Measurements from ENCODE around the gene MAPK1.
A peak's percentile ranks its signal among the peaks of the same experiment; 100 is the strongest.
"Not testable (repeated sequence)": the region's sequence is repeated elsewhere in the genome, so short reads cannot be mapped to it uniquely, and the experiment has no call there.

Gene MAPK1

DNA sequence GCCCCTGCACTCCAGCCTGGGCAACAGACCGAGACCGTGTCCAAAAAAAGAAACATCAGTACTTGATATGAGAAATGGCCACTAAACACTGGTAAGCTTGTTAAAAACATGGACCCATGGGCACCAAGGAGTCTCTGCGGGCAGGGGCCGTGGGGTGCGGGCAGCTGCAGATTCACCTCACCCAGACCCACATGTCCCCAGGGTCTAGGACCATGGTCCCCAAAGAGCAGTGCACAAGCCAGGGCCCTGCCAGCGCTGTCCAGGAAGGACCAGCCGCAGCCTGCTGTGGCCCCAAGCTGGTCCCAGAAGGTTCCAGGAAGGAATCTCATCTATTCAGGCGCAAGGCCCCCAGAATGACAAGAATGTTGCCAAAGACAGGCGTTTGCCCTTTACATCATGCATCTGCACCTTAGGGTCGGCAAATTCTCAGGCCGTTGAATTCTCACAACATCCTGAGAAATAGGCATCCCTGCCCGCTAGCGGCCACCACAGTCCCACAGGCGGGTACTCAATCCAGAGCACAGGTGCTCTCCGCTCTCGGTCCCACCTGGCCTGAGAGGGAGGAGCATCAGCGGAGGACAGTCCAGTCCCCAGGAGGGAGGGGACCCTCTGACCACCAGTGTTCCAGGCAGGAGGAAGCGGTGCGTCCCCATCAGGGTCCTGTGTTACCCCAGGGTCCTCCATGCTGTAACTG is 141.3 kb downstream of the MAPK1 start:
- DNase-seq (ENCODE audit: low read depth): no peak

DNA sequence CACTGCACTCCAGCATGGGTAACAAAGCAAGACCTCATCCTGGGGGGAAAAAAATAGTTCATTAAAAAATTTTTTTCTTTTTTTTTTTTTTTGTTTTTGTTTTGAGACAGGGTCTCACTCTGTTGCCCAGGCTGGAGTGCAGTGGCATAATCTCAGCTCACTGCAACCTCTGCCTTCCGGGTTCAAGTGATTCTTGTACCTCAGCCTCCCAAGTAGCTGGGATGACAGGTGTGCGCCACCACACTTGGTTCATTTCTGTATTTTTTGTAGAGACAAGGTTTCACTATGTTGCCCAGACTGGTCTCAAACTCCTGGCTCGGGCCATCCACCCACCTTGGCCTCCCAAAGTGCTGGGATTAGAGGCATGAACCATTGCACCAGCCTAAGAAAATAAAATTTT is 142.9 kb downstream of the MAPK1 start:
- not testable (repeated sequence) for DNase-seq (ENCODE audit: low read depth)

DNA sequence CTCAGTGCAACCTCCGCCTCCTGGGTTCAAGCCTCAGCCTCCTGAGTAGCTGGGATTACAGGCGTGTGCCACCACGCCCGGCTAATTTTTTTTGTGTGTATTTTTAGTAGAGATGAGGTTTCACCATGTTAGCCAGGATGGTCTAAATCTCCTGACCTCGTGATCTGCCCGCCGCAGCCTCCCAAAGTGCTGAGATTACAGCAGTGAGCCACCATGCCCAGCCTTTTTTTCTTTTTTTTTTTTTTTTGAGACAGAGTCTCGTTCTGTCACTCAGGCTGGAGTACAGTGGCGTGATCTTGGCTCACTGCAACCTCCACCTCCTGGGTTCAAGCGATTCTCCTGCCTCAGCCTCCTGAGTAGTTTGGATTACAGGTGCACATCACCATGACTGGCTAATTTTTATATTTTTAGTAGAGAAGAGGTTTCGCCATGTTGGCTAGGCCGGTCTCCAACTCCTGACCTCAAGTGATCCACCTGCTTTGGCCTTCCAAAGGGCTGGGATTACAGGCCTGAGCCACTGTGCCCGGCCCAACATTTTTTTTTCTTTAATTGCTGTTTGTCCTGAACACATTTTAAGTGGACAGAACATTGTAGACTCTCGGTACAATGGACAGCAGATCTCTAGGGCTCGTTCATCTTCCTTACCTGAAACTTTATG is 146.1 kb downstream of the MAPK1 start:
- DNase-seq (ENCODE audit: low read depth): not testable (repeated sequence)

DNA sequence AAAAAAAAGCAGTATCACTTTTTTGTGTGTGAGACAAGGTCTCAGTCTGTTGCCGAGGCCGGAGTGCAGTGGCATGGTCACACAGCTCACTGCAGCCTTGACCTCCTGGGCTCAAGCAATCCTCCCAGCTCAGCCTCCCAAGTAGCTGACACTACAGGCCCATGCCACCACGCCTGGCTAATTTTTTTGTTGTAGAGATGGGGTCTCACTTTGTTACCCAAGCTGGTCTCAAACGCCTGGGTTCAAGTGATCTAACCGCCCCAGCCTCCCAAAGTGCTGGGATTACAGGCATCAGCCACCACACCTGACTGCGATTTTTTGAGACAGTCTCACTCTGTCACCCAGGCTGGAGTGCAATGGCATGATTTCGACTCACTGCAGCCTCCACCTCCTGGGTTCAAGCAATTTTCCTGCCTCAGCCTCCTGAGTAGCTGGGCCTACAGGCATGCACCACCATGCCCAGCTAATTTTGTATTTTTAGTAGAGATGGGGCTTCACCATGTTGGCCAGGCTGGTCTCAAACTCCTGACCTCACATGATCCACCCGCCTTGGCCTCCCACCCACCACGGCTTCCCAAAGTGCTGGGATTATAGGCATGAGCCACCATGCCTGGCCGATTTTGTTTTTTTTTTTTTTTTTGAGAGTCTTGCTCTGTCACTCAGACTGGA is 147.1 kb downstream of the MAPK1 start:
- DNase-seq (ENCODE audit: low read depth): not testable (repeated sequence)

DNA sequence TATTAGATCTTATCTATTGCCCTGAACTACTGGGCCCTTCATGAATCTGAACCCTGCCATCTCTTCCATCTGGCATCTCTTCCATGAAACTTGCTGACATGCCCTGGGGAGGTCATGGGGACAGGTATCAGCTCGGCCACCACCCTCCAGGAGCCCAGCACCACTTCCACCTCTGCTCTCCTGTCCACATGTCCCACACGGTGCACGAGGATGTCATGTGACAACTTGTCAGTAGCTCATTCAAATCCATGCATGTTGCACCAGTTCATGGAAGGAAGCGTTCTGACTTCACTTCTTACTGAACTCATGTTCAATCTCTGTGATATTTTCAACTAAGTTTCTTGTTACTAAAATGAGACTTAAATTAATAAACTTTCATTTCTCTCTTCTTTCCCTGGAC is 148.4 kb downstream of the MAPK1 start:
- DNase-seq (ENCODE audit: low read depth): no peak

DNA sequence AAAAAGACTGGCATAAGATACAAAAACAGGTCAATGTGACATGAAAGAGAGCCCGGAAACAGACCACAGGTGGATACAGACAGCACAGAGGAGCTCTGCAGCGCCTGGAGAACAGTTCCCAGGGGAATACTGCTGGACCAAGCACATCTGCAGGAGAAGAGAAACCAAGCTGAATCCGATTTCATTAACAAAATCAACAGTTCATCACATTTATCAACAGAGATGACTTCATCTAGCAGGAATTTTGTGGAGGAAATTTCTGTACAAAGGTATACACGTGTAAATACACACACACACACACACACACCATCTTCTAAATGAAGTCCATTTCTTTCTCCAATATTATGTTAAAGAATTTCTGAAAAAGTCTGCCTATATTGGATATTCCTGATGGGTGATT is 148.9 kb downstream of the MAPK1 start:
- no peak for DNase-seq (ENCODE audit: low read depth)

DNA sequence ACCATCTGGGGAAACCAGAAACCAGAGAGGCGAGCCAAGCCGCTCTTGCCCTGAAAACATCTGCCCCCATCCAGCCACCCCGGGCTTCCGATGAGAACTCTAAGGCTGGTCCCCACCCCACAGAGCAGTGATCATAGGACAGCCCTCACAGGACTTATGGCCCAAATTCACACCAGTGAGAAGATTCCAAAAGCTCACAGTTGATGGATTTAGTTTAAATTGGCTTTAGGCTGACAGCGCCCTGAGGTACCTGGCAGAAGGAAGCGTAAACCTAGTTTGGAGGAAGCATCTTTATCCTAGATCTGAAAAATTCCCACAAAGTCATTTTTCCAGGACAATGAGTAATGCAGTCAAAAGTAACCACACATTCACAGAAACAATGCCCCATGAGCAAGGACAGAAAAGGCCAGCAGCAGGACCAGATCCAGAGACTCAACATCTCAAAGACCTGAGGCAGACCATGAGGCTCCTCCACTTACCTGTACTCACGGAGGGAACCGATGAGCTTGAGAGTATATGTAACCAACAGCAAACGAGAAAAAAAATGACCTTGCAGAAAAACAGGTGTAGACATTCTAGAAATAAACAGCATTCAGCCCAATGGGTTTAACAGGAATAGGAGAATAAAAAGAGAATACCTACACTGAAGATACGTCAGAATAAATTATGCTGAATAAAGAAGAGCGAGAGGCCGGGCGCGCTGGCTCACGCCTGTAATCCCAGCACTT is 150.9 kb downstream of the MAPK1 start:
- not testable (repeated sequence) for DNase-seq (ENCODE audit: low read depth)

DNA sequence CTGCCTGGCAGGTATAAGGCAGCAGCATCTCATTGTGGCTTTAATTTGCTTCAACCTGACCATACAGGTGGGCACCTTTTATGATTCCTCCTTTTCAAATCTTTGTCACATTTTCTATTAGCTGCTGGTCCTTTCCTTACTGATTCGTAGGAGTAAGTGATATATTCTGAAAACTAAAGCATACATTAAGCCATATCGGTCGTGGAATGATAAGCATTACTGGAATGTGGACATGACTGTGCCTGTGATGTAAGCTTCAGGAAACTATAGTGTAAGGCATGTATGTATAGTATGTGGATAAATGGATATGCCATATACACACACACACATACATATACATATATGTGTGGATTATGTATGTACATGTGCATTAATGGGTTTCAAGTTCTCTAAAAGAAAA is 152.7 kb downstream of the MAPK1 start:
- DNase-seq (ENCODE audit: low read depth): no peak

DNA sequence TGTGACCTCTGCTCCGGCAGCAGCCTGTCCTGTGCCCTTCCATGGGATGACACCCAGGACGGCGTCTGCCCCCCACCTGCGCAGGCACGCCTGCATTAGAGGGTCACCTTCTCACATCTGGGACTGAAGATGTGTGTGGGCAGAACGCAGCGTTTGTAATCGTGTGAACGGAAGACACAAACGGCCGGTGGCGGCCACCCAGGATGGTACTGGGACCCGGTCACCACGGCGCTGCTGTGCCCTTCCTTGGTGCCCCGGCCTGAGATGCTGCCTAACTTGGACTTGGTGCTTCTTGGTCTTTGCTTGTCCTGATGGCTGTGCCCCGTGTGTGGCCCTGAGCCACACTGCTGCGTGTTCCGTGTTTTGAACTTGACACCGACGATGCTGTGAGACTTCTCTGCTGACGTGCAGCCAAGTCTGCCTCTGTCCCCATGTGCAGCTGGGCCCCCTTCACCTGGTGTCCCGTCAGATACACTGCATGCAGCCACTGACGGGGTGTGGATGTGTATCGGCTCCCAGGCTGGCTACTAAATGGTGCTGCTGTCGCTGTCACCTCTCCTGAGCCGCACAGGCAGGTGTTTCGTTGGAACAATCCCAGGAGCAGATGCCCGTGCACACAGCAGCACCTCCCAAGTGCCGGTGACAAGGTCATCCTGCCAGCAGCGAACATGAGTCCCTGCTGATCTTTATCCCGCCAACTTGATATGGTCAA is 153.2 kb downstream of the MAPK1 start:
- no peak for DNase-seq (ENCODE audit: low read depth)

DNA sequence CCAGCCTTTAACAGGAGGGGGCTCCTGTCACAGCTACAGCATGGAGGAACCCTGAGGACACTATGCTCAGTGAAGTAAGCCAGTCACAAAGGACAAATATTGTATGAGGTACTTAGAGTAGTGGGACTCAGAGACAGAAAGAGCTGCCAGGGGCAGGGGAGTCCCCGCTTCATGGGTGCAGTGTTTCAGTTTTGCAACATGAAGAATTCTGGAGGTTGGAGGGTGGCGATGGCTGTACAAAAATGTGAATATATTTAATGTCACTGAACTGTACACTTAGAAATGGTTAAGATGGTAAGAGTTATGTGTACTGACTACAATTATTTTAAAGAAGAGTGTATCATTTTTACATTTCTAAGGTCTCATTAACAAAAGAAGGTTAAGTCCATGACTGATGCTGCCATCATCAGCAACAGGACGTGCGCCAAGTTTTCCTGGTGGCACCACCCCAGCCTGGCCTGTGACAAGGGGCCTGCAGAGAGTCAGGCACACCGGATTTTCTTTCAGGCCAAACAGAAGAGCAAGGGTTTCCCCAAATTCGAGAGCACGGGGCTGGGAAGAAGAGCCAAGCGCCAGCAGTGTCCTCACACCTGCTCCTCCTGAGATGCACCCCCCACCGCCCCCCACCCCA is 153.9 kb downstream of the MAPK1 start:
- DNase-seq (ENCODE audit: low read depth): no peak

DNA sequence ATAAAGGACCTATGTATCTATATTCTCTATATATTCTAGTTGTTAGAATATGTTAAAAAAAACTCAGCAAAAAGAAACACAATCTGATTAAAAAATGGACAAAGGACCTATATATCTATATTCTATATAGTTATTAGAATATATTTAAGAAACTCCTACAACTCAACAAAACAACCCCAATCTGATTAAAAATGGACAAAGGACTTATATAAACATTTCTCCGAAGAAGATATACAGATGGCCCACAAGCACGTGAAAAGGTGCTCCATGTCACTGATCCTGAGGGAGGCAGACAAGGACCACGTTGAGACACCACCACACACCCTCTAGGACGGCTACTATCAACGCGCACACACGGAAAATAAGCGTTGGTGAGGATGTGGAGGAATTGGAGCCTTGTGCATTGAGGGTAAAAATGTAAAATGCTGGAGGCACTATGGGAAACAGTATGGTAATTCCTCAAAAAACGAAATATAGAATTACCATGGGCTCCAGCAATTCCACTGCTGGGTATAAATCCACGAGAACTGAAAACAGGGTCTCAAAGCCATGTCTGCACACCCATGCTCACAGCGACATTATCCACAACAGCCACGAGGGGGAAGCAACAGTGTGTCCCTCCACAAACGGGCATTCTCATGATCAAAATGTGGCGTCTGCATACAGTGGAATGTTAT is 154.6 kb downstream of the MAPK1 start:
- DNase-seq (ENCODE audit: low read depth): peak; percentile 41

DNA sequence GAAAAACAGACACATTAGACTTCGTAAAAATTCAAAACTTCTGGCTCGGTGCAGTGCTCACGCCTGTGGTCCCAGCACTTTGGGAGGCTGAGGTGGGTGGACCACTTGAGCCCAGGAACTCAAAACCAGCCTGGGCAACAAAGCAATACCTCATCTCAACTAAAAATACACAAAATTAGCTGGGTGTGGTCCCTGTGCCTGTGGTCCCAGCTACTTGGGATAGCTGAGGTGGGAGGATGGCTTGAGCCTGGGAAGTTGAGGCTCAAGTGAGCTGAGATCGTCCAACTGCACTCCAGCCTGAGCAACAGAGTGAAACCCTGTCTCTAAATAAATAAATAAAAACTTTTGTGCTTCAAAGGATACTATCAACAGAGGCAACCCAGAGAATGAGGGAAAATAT is 155.6 kb downstream of the MAPK1 start:
- no peak for DNase-seq (ENCODE audit: low read depth)

DNA sequence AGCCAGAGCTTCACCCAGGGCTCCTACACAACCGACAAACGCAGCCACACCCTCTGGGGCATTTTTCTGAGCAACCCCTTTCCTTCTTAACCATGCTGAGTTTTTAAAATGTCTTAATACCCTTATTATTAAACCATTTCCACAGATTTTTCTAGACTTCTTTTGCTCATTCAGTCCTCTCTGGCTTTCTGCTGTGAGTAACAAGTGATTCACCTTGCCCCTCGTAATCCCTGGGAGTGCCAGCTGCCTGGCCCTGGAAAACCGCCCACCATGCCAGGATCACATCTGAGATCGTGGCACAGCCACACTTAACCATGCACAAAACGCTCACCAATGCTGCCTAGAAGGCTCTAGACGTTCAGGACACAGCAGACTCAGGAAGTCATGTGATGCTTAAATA is 157.3 kb downstream of the MAPK1 start:
- DNase-seq (ENCODE audit: low read depth): no peak

DNA sequence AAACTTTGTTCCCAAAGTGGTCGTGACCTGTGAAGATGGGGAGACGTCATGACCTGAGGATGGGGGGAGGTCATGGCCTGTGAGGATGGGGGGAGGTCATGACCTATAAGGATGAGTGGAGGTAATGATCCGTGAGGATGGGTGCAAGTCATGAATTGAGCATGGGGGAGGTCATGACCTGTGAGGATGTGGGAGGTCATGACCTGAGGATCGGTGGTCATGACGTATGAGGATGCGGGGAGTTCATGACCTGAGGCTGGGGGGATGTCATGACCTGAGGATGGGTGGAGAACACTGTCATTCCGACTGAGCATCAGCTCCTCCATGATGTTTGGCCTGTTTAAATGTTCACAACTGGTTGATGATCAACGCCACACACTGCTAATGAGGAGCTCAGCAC is 157.8 kb downstream of the MAPK1 start:
- no peak for DNase-seq (ENCODE audit: low read depth)

DNA sequence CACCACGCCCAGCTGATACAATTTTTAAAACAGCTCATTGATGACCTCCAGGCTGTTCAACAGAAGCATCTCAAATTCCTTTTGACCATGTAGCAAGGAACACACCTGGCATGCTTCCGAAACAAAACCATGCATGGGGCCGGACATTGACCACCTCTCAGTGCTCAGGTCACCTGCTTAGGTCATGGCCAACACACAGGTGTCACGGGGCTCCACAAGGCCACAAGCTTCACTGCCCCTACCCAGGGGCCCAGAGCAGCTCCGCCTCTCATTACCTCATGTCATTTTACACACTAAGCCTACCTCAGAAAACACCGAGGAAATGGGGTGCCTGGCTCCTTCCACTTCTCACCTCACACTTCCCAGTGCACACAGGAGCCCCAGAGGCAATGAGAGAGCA is 158.5 kb downstream of the MAPK1 start:
- no peak for DNase-seq (ENCODE audit: low read depth)

DNA sequence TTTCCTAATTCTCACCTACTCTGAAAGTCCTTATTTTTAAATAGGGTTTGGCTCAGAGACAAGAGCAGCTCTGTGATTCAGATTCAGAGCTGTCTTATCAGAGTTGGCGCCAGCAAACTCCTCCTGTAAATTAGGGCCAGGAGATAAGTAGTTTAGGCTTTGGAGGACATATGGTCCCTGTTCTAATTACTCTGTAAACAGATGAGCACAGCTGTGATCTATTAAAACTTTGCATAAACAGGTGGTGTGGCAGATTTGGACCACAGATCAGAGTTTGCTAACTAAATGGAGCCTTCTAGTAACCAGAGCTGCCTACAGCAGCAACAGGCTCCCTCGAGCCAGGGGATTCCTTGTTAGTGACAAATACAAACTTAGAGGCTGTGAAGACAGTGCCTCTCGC is 159.8 kb downstream of the MAPK1 start:
- no peak for DNase-seq (ENCODE audit: low read depth)

Measured in activated T-cell treated with anti-CD3 and anti-CD28 coated beads for 48 hours (primary cell).